HG02870 (cell line): ENCODE measurements around the gene HELT.
A peak's percentile ranks its signal among the peaks of the same experiment; 100 is the strongest.
"Not testable (repeated sequence)": the region's sequence is repeated elsewhere in the genome, so short reads cannot be mapped to it uniquely, and the experiment has no call there.

Experiments used
- ATAC-seq: cut with Tn5 transposase; IDR thresholded peaks from one replicate; pipeline ENCODE4 v1.9.1; 2021; ENCODE audit warnings: mild to moderate bottlenecking, moderate library complexity; ENCODE audit not compliant: unreplicated experiment

Gene HELT

DNA sequence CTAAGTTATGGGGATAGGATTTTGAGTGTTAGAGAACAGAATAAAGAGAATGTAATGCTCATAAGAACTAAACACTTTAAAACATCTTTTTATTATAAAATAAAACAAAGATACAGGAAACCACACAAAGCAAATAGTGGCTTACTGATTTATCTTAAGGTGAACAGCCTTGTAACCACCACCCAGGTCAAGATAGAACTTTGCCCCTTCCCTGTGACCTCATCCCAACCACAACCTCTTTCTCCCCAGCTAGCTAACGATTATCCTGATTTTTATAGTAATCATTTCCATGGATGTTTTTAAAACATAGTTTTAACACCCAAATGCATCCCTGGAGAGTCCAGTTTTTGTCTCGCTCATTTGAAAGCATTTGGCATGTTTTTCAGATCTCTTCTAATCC, 17.0 kb downstream of the HELT start:
- ATAC-seq, result no peak

DNA sequence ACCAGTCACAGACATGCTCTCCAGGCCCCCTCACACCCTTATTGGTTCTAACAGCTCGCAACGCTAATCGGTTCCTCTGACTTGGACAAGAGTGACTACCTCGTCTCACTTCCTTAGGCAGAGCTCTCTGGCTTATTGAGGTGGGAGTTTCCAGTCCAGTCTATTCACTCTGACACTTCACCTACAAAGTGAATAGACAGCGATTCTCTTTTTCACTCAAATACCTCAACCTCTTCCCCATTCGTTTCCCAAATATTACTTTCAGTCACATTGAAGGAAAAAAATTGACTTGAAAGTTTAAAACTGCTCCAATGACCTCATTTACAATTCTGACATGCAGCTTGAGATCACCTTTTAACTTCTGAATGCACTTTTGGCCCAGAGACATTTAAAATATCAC, 17.7 kb downstream of the HELT start:
- peak; percentile 64 for ATAC-seq

DNA sequence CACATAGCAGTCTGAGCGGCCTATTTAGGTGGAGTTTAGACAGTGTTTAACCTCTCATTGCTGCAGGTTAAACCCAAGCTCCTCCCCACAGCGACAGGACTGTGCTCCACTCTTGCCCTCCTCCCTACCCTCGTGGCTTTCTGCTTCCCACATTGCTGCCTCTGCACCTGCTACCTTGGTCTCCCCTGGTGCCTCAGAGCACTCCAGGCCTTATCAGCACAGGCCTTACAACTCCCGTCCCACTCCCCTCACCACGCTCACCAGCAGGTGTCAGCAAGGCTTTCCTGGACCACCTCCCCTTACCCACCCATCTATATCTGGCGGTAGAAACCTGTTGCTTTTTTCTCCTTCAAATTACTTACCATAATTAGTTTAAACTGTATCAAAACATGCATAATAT, 18.6 kb downstream of the HELT start:
- no peak for ATAC-seq

DNA sequence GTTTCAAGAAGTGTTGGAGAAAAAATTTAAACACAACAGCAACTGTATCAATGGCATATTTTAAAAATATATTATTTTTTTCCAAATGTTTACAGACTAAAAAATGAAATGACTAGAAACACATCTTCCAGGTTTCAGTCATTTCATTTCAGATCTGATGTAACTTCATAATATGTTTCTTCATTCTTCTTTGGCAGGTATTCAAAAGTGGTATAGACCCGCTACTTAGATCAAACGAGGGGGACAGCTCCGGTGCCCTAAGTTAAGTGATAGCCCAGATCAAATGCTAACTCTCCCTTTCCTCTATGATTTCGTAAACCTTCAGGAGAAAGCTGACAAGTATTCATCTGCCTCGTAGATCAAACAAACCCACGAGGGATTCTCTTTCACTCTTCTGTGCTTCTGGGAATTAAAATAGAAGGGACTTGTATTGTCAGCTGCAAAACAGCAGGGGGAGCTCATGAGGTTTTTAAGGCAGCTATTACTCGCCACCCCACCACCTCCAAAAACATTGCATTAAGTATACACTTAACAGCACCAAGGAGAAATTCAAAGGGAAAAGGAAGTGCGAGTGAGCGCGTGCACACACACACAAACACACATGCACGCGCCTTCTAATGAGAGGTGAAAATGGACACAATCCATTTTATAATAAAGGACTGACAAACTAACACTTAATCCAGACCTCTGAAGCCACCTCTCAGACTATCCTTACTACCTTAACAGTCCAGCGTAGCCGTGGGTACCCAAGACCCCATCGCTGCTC, 21.4 kb downstream of the HELT start:
- ATAC-seq, result peak; percentile 57

DNA sequence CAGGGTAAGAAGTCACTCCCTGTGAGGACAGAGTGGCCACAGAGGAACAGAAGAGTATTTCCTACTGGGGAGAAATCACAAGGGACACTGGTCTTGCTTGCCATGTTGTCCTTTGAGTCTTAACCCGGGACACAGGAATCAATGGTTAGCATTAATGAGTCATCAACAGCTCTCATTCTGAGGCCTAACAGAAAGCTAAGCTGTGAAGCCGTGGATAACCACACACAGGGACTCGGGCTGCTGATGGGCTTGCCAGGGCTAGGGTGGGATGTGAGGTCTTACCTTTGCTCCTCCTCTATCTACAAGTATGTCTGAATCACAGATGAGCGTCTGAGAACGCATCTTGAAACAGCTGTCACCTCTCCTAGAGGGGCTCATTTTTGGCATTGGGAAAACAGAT, 22.2 kb downstream of the HELT start:
- no peak for ATAC-seq

DNA sequence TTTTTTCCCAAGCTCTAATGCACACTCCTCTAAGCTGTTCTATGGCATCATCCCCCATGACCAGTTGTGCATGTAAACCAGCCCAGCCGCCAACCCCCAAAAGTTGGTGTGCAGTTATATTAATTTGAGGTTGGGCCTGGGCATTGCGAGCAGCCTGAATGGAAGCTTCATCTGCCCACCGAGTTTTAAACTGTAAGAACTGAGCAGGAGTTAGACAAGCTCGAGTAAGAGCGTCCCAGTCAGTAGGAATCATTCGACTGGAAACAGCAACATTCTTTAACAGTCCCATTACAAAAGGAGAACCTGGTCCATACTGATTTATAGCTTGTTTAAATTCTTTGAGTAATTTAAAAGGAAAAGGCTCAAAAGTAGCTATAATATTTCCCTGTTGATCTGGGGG, 32.0 kb downstream of the HELT start:
- ATAC-seq, result not testable (repeated sequence)

DNA sequence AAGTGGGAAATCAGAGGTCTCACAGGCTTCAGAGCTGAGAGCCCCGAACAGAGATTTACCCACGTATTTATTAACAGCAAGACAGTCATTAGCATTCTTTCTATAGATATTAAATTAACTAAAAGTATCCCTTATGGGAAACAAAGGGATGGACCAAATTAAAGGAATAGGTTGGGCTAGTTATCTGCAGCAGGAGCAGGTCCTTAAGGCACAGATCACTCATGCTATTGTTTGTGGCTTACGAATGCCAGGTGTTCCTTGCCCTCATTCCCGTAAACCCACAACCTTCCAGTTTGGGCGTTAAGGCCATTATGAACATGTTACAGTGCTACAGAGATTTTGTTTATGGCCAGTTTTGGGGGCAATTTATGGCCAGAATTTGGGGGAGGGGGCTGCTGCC, 33.0 kb downstream of the HELT start:
- ATAC-seq, result not testable (repeated sequence)

DNA sequence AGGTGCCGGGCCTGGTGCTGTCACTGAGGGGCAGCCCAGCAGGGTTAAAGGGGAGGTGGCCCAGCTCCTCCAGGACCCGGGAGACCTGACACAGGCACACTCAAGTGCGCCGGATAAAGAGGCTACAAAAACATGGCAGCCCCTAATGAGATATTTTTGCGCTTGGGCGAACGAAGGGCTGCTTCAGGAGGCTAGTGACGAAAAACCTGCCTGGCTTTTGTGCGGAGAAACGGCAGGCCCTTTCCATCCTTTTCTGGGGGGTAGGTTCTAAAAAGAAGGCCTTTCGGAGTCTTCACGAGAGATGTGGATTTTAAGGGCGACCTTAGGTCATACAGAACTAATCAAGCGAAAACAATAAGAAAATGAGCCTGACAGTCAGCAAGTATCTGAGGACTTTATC, 35.5 kb downstream of the HELT start:
- no peak for ATAC-seq

DNA sequence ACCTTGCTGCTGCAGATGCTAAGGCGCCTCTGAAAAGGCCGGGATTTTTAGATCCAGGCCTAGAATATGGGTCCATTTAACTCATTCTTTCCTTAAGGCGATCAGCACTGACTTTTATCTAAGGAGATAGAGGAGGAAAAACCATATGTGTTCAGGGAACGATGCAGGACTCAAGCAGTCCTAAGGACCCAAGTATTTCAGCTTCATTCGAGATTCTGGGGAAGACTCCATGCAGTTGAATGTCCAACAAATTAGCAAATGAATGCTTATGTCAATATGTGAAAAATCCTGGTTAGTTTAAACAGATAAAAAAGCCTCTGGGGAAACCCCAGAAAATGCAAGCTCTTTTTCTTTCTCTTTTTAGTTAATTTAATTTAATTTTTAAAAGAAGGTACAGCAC, 36.0 kb downstream of the HELT start:
- ATAC-seq, result no peak

DNA sequence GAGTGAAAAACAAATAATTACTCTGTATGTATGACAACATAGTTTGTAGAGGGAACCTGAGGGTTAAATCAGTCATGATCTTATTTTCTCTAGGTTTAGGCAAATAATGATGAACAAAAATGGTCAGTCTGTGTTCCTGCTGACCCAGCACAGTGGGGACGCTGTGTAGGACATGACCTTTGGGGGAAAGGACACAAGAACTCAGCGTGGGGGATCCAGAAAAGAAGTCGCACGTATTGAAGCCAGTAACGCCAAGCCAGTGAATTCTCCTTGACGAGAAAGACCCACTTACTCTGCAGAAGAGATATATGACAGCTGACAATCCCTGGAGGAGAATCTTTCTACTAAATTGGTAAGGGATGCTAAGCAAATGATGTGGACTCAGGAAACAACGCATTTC, 36.6 kb downstream of the HELT start:
- ATAC-seq, result no peak

DNA sequence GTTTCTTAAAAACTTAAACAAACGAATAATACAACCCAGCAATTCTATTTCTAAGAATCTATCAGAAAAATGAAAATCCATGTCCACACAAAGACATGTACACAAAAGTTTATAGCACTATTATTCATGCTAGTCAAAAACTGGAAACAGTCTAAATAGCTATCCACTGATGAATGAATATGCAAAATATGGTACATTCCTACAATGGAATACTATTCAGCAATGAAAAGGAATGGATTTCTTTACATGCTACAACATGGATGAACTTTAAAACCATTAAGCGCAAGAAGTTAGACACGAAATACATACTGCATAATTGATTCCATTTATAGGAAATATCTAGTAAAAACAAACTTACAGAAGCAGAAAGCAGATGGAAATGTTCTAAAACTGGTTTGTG, 43.3 kb downstream of the HELT start:
- no peak for ATAC-seq

DNA sequence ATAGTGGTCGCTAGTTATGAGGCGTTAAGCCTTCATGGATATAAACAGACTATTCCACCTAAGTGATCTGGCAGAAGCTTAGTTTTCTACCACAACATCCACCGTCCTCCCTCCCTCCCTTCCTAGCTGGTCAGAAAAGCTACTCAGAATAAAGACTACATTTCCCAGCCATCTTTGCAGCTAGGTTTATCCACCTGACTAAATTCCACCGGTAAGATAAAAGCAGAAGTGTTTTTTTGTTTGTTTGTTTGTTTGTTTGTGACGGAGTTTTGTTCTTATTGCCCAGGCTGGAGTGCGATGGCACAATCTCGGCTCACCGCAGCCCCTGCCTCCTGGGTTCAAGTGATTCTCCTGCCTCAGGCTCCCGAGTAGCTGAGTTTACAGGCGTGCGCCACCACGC, 44.3 kb downstream of the HELT start:
- no peak for ATAC-seq

DNA sequence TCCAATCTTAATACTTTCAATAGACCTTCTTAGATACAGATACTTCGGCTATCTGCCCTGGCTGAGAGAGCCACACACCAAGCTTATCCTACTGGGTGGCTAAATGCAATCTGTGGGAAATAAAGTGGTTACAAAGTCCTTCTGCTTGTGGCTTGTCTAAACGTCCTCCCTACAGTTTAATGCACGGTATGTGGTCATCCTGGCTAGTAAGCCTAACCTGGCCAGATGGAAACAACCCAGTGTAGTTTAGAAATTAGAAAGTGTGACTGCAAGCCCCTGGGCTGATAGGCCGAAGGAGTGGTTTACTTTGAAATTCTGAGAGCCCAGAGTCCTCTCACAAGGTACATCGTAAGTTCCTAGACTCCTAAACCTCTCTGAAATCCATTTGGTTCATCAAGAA, 47.9 kb downstream of the HELT start:
- no peak for ATAC-seq

DNA sequence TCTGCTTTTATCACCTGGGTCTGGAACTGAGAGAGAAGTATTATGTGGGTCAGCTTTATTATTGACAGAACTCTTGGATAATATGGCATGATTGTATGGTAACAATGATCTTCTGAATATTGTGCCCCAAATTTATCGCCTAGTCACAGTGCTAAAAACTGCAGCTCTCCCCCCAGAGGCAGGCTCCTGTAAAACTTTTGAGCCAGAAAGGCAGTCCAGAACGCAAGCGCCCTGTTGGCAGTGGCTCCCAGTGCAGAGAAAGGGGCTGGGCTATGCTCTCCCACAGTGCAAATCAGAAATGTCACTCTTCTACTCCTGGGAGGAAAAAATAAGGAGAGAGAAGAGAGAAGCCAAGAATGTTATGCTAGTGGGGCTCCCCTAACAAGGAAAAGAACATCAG, 50.5 kb downstream of the HELT start:
- no peak for ATAC-seq
